H1 (cell line): ENCODE data around the gene RFFL. TPM values are rescaled to one million over a fixed set of nuclear protein-coding genes. Genes with fewer than 3 reads are reported as not detected.

ENCODE experiments used
- ASH2L ChIP-seq: fragments of 200-600, 300-600 bp; sonication (generic); IDR thresholded peaks from one replicate; pipeline ENCODE4 v1.7.1; 2017; ENCODE audit warnings: low read length
- BACH1 ChIP-seq: IDR thresholded peaks from 2 replicates; pipeline ENCODE4 v1.6.1; 2012; ENCODE audit warnings: low read length, improper control_type of control experiment
- CHD1 ChIP-seq: IDR thresholded peaks from 2 replicates; pipeline ENCODE4 v1.6.1; 2012; ENCODE audit warnings: low read depth, low read length, improper control_type of control experiment
- CHD2 ChIP-seq: IDR thresholded peaks from 2 replicates; pipeline ENCODE4 v1.6.1; 2012; ENCODE audit warnings: low read length, improper control_type of control experiment
- CTBP2 ChIP-seq: IDR thresholded peaks from 2 replicates; pipeline ENCODE4 v1.7.0; 2011; ENCODE audit warnings: borderline replicate concordance, mild to moderate bottlenecking, moderate library complexity, mixed read lengths, low read length; ENCODE audit not compliant: insufficient read depth, insufficient read length
- EZH2 ChIP-seq: fragments of 200-600 bp; sonication (generic); IDR thresholded peaks from 2 replicates; pipeline ENCODE4 v1.7.1; 2012; ENCODE audit warnings: low read depth, mild to moderate bottlenecking, moderate library complexity, low read length, inconsistent platforms; ENCODE audit not compliant: severe bottlenecking
- GABPA ChIP-seq: IDR thresholded peaks from 2 replicates; pipeline ENCODE4 v1.6.1; 2011; ENCODE audit warnings: mild to moderate bottlenecking, low read length, moderate library complexity, borderline replicate concordance; ENCODE audit not compliant: insufficient read depth
- GTF2F1 ChIP-seq: IDR thresholded peaks from 2 replicates; pipeline ENCODE4 v1.6.1; 2012; ENCODE audit warnings: low read depth, low read length, improper control_type of control experiment, borderline replicate concordance
- JUN ChIP-seq: IDR thresholded peaks from 2 replicates; pipeline ENCODE4 v1.6.1; 2011; ENCODE audit warnings: low read depth, mild to moderate bottlenecking, improper control_type of control experiment, low read length
- JUND ChIP-seq: IDR thresholded peaks from 2 replicates; pipeline ENCODE4 v1.6.1; 2011; ENCODE audit warnings: mild to moderate bottlenecking, improper control_type of control experiment, low read length
- NANOG ChIP-seq: IDR thresholded peaks from 2 replicates; pipeline ENCODE4 v1.6.1; 2011; ENCODE audit warnings: low read length, low read depth, mild to moderate bottlenecking, inconsistent platforms; ENCODE audit not compliant: insufficient read depth, poor library complexity, severe bottlenecking
- PHF8 ChIP-seq: fragments of 200-600 bp; sonication (generic); conservative IDR thresholded peaks from 2 replicates; pipeline ENCODE4 v1.7.1; 2012; ENCODE audit warnings: low read depth, mild to moderate bottlenecking, inconsistent platforms, low read length, moderate library complexity
- POLR2AphosphoS5 ChIP-seq: IDR thresholded peaks from 2 replicates; pipeline ENCODE4 v1.6.1; 2011; ENCODE audit warnings: low read depth, low read length
- POU5F1 ChIP-seq: IDR thresholded peaks from 2 replicates; pipeline ENCODE4 v1.6.1; 2011; ENCODE audit warnings: low read depth, mild to moderate bottlenecking, low read length, moderate library complexity
- RBBP5 ChIP-seq: IDR thresholded peaks from 2 replicates; pipeline ENCODE4 v1.7.1; 2012; ENCODE audit warnings: low read depth, mild to moderate bottlenecking, inconsistent platforms, low read length, moderate library complexity, borderline replicate concordance
- RFX5 ChIP-seq: IDR thresholded peaks from 2 replicates; pipeline ENCODE4 v1.6.1; 2011; ENCODE audit warnings: low read depth, low read length, improper control_type of control experiment, borderline replicate concordance
- RNF2 ChIP-seq: fragments of 200-900, 300-1000 bp; sonication (generic); IDR thresholded peaks from 2 replicates; pipeline ENCODE4 v1.7.1; 2016; ENCODE audit warnings: borderline replicate concordance, low read depth, mild to moderate bottlenecking, antibody characterized with exemption, low read length; ENCODE audit not compliant: poor library complexity, severe bottlenecking; ENCODE audit errors: missing control alignments
- SIX5 ChIP-seq: IDR thresholded peaks from 2 replicates; pipeline ENCODE4 v1.6.1; 2011; ENCODE audit warnings: mild to moderate bottlenecking, low read depth, low read length
- SUZ12 ChIP-seq: fragments of 200-600 bp; sonication (generic); IDR thresholded peaks from 2 replicates; pipeline ENCODE4 v1.6.1; 2012; ENCODE audit warnings: mild to moderate bottlenecking, inconsistent platforms, low read length, moderate library complexity, mixed read lengths
- TAF1 ChIP-seq: IDR thresholded peaks from 2 replicates; pipeline ENCODE4 v1.6.1; 2011; ENCODE audit warnings: mild to moderate bottlenecking, low read depth, low read length
- polyA plus RNA-seq, 7 experiments: library from polyadenylated mRNA; depleted of rRNA in 3 of 7; stranded (reverse) in 5 of 7; unstranded in 2 of 7; fragments of >200 nt in 5 of 7; fragments of 200-250 nt in 2 of 7; gene quantifications; 1 replicate in 5 of 7; 2 replicates in 1 of 7; 4 replicates in 1 of 7; pipeline versions ENCODE4 v1.2.1 to v1.2.3, GENCODE V29; 2011 to 2013; ENCODE audit warnings: missing spikeins in 2 of 7, mixed read lengths in 2 of 7
- total RNA-seq: library from RNA; stranded (reverse); fragmentation: NEBNext Ultra II Directional; extraction: Animal tissue kit (Norgen Biotek cat#: 25700); gene quantifications from 2 replicates; pipeline ENCODE4 v1.2.1, GENCODE V29; 2021
- TF ChIP-seq, protein P1 (sequence below): IDR thresholded peaks from 2 replicates; pipeline ENCODE4 v1.6.1; 2011; ENCODE audit warnings: low read length, improper control_type of control experiment
- TF ChIP-seq, protein P2 (sequence below): IDR thresholded peaks from 2 replicates; pipeline ENCODE4 v1.6.1; 2012; ENCODE audit warnings: inconsistent platforms

RFFL gene
- total and polyA plus RNA-seq, 2 of the 8 experiments (the other 6 are each of a cell fraction or from before 2014, with no cell fraction given), result 14.0 to 24.5 TPM

DNA sequence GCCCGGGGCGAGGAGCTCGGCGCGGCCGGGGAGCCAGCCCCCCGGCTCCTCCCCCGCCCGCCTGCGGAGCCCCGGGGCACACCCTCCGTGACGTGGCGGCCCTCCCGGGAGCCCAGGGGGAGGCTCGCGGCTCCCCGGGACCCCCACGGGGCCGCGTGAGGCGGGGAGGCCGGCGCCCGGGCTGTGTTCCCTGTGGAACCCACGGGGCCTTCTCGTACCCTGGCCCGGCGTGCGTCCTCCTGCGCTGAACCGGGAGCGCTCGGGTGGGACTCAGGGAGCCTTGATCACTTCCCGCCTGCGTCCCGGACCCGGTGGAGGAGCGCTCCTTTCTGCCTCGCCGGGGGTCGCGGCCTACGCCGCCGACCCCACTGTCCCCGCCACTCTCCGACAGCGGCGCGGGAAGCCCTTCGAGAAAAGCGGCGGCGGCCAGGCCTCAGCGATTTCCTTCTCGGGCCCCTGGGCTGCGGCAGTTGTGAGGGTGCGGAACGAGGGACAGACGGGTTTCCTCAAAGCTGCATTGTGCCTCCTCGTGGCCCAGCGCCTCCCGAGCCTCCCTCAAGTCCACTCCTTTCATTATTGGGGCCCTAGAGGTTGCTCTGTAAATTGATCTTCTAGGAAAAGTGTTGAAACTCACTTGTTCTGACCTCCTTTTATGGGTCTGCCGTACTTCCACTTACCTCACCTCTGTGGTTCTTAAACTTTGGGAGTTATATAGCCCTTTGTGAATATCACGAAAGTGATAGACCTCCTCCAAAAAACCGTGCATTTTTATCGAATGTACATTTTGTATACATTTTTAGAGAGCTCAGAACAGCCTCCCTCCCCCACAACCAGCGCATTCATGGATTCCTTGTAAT, 82.6 kb downstream of the RFFL start (continued):
- TF ChIP-seq CHD2 (no peak), POLR2AphosphoS5 (peak; percentile 58), GTF2F1 (no peak), EZH2 (no peak), JUND (no peak), RNF2 (no peak), SIX5 (no peak), POU5F1 (no peak), CTBP2 (no peak), TAF1 (no peak; the same call in 1 of the 2 replicates), ASH2L (no peak), RBBP5 (peak; percentile 24; the same call in 1 of the 2 replicates), RFX5 (no peak), PHF8 (peak; percentile 63), NANOG (no peak), JUN (no peak), SUZ12 (no peak), GABPA (no peak), BACH1 (no peak), CHD1 (no peak)
- TF ChIP-seq, protein P1, sequence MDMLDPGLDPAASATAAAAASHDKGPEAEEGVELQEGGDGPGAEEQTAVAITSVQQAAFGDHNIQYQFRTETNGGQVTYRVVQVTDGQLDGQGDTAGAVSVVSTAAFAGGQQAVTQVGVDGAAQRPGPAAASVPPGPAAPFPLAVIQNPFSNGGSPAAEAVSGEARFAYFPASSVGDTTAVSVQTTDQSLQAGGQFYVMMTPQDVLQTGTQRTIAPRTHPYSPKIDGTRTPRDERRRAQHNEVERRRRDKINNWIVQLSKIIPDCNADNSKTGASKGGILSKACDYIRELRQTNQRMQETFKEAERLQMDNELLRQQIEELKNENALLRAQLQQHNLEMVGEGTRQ, result no peak
- TF ChIP-seq, protein P2, sequence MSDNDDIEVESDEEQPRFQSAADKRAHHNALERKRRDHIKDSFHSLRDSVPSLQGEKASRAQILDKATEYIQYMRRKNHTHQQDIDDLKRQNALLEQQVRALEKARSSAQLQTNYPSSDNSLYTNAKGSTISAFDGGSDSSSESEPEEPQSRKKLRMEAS, result peak; percentile 87
